GM19193 (cell line): Measurements from ENCODE around the gene ANO6.

Source experiments
- POLR2A ChIP-seq: IDR thresholded peaks from 4 replicates; pipeline ENCODE4 v1.6.1; 2011; ENCODE audit not compliant: insufficient read depth, insufficient read length; ENCODE audit errors: extremely low read depth

ANO6 gene

GRCh38 chr12:45205165-45205825 lies 10.6 kb upstream of the ANO6 start:
- TF ChIP-seq POLR2A = no peak

- no peak for TF ChIP-seq POLR2A
These were observed 7.0 kb upstream of the ANO6 start for GRCh38 chr12:45208604-45209487.

GRCh38 chr12:45209784-45210183 lies 6.1 kb upstream of the ANO6 start:
- TF ChIP-seq POLR2A = no peak

GRCh38 chr12:45212064-45212463 lies 3.8 kb upstream of the ANO6 start:
- TF ChIP-seq POLR2A = no peak

GRCh38 chr12:45213107-45213506 lies 2.8 kb upstream of the ANO6 start:
- no peak for TF ChIP-seq POLR2A

GRCh38 chr12:45214071-45214470 lies 1.8 kb upstream of the ANO6 start:
- no peak for TF ChIP-seq POLR2A

GRCh38 chr12:45214749-45215418 lies 1.0 kb upstream of the ANO6 start:
- no peak for TF ChIP-seq POLR2A

- TF ChIP-seq POLR2A = no peak
These were observed 511 bp downstream of the ANO6 start for GRCh38 chr12:45216230-45216982.

- TF ChIP-seq POLR2A = no peak
These were observed 1.1 kb downstream of the ANO6 start for GRCh38 chr12:45216983-45217485.

GRCh38 chr12:45217846-45218245 lies 2.0 kb downstream of the ANO6 start:
- TF ChIP-seq POLR2A = no peak

GRCh38 chr12:45219621-45220020 lies 3.7 kb downstream of the ANO6 start:
- TF ChIP-seq POLR2A = no peak

- TF ChIP-seq POLR2A = no peak
These were observed 4.6 kb downstream of the ANO6 start for GRCh38 chr12:45220363-45220931.

GRCh38 chr12:45220969-45221368 lies 5.1 kb downstream of the ANO6 start:
- TF ChIP-seq POLR2A = no peak

- no peak for TF ChIP-seq POLR2A
These were observed 8.0 kb downstream of the ANO6 start for GRCh38 chr12:45223868-45224267.

GRCh38 chr12:45224311-45224710 lies 8.4 kb downstream of the ANO6 start:
- no peak for TF ChIP-seq POLR2A

GRCh38 chr12:45226021-45226420 lies 10.1 kb downstream of the ANO6 start:
- TF ChIP-seq POLR2A = no peak
